H9 (cell line): Measurements from ENCODE around the gene SCN4A. TPM values are rescaled to one million over a fixed set of nuclear protein-coding genes. Genes with fewer than 3 reads are reported as not detected.
A peak's percentile ranks its signal among the peaks of the same experiment; 100 is the strongest.

Experiments used
- DNase-seq: peaks from one replicate; pipeline ENCODE4 v3.0.0-alpha.2; 2017
- H2AFZ ChIP-seq: one replicate; pipeline ENCODE4 v1.6.1; 2013; ENCODE audit warnings: mild to moderate bottlenecking, low read length, control low read depth, moderate library complexity
- H2AK5ac ChIP-seq: 2 replicates; pipeline ENCODE4 v1.6.1; 2013; ENCODE audit warnings: low read length, control low read depth, mixed read lengths; ENCODE audit not compliant: insufficient read length
- H2BK120ac ChIP-seq: one replicate; pipeline ENCODE4 v1.6.1; 2013; ENCODE audit warnings: low read depth, mild to moderate bottlenecking, low read length, control low read depth, inconsistent platforms; ENCODE audit not compliant: poor library complexity, severe bottlenecking
- H2BK12ac ChIP-seq: 2 replicates; pipeline ENCODE4 v1.6.1; 2013; ENCODE audit warnings: low read length, control low read depth, mixed read lengths, low read depth; ENCODE audit not compliant: insufficient read length
- H2BK15ac ChIP-seq: 2 replicates; pipeline ENCODE4 v1.6.1; 2013; ENCODE audit warnings: low read depth, low read length, control low read depth
- H2BK20ac ChIP-seq: one replicate; pipeline ENCODE4 v1.6.1; 2013; ENCODE audit warnings: low read depth, mild to moderate bottlenecking, low read length, control low read depth, inconsistent platforms; ENCODE audit not compliant: poor library complexity, severe bottlenecking
- H2BK5ac ChIP-seq: 2 replicates; pipeline ENCODE4 v1.6.1; 2013; ENCODE audit warnings: low read length, control low read depth, mixed read lengths; ENCODE audit not compliant: insufficient read length
- H3K14ac ChIP-seq: 2 replicates; pipeline ENCODE4 v1.6.1; 2013; ENCODE audit warnings: low read length, control low read depth; ENCODE audit not compliant: insufficient read depth
- H3K18ac ChIP-seq: 2 replicates; pipeline ENCODE4 v1.6.1; 2013; ENCODE audit warnings: low read depth, mild to moderate bottlenecking, mixed read lengths, low read length, control low read depth; ENCODE audit not compliant: insufficient read length
- H3K23ac ChIP-seq: 2 replicates; pipeline ENCODE4 v1.6.1; 2013; ENCODE audit warnings: low read length, control low read depth, mixed read lengths, low read depth; ENCODE audit not compliant: insufficient read length
- H3K23me2 ChIP-seq: 2 replicates; pipeline ENCODE4 v1.6.1; 2013; ENCODE audit warnings: low read depth, mild to moderate bottlenecking, mixed read lengths, low read length, control low read depth; ENCODE audit not compliant: insufficient read length, poor library complexity, severe bottlenecking
- H3K27ac ChIP-seq: 2 replicates; pipeline ENCODE4 v1.5.1; 2013; ENCODE audit warnings: low read length, control low read depth, mixed read lengths, low read depth; ENCODE audit not compliant: insufficient read length
- H3K27me3 ChIP-seq: 2 replicates; pipeline ENCODE4 v1.6.1; 2013; ENCODE audit warnings: low read length, control low read depth, inconsistent platforms; ENCODE audit not compliant: insufficient read depth
- H3K4ac ChIP-seq: 2 replicates; pipeline ENCODE4 v1.6.1; 2013; ENCODE audit warnings: low read depth, mild to moderate bottlenecking, control low read depth, inconsistent platforms, low read length, moderate library complexity
- H3K4me1 ChIP-seq: 2 replicates; pipeline ENCODE4 v1.6.1; 2013; ENCODE audit warnings: low read length, control low read depth, inconsistent platforms; ENCODE audit not compliant: insufficient read depth
- H3K4me2 ChIP-seq: 2 replicates; pipeline ENCODE4 v1.6.1; 2013; ENCODE audit warnings: low read length, control low read depth, mixed read lengths; ENCODE audit not compliant: insufficient read length, insufficient read depth
- H3K56ac ChIP-seq: 2 replicates; pipeline ENCODE4 v1.6.1; 2013; ENCODE audit warnings: low read depth, mild to moderate bottlenecking, mixed read lengths, low read length, control low read depth; ENCODE audit not compliant: insufficient read length
- H3K79me1 ChIP-seq: 2 replicates; pipeline ENCODE4 v1.6.1; 2013; ENCODE audit warnings: low read depth, mild to moderate bottlenecking, moderate library complexity, low read length, control low read depth, inconsistent platforms; ENCODE audit not compliant: insufficient read depth, poor library complexity, severe bottlenecking
- H3K79me2 ChIP-seq: 2 replicates; pipeline ENCODE4 v1.6.1; 2013; ENCODE audit warnings: low read length, control low read depth, inconsistent platforms; ENCODE audit not compliant: insufficient read depth
- H3K9ac ChIP-seq: 2 replicates; pipeline ENCODE4 v1.6.1; 2013; ENCODE audit warnings: low read length, control low read depth, mixed read lengths; ENCODE audit not compliant: insufficient read length; ENCODE audit errors: extremely low read depth
- H3K9me3 ChIP-seq: one replicate; pipeline ENCODE4 v1.6.1; 2013; ENCODE audit warnings: low read depth, low read length, inconsistent platforms; ENCODE audit not compliant: control insufficient read depth
- H3T11ph ChIP-seq: one replicate; pipeline ENCODE4 v1.6.1; 2013; ENCODE audit warnings: mild to moderate bottlenecking, low read length, control low read depth, inconsistent platforms
- H4K20me1 ChIP-seq: one replicate; pipeline ENCODE4 v1.6.1; 2013; ENCODE audit not compliant: control insufficient read depth, insufficient read length, insufficient read depth
- H4K5ac ChIP-seq: 2 replicates; pipeline ENCODE4 v1.6.1; 2013; ENCODE audit warnings: low read depth, mild to moderate bottlenecking, mixed read lengths, low read length, control low read depth; ENCODE audit not compliant: insufficient read length
- H4K8ac ChIP-seq: replicated peaks from 2 replicates; pipeline ENCODE4 v1.6.1; 2013; ENCODE audit warnings: low read length, control low read depth, mixed read lengths, low read depth; ENCODE audit not compliant: insufficient read length
- H4K91ac ChIP-seq: 2 replicates; pipeline ENCODE4 v1.6.1; 2013; ENCODE audit warnings: low read depth, mild to moderate bottlenecking, moderate library complexity, mixed read lengths, low read length, control low read depth; ENCODE audit not compliant: insufficient read length
- H3K27ac Mint-ChIP-seq, 3 experiments: 2 replicates in 2 of 3; 3 replicates in 1 of 3; pipeline ENCODE4 v1.8.0; 2020 to 2021; ENCODE audit warnings: mixed read lengths in 3 of 3, mild to moderate bottlenecking in 1 of 3, moderate library complexity in 1 of 3
- H3K27me3 Mint-ChIP-seq: 2 replicates; pipeline ENCODE4 v1.8.0; 2021; ENCODE audit warnings: low read depth, mild to moderate bottlenecking, moderate library complexity, mixed read lengths
- H3K36me3 Mint-ChIP-seq, 3 experiments: 2 replicates in 2 of 3; 3 replicates in 1 of 3; pipeline ENCODE4 v1.8.0; 2020 to 2021; ENCODE audit warnings: low read depth in 3 of 3, mixed read lengths in 3 of 3; ENCODE audit not compliant: insufficient read depth in 1 of 3
- H3K4me1 Mint-ChIP-seq, 2 experiments: 2 replicates each; pipeline ENCODE4 v1.8.0; 2020; ENCODE audit warnings: mixed read lengths in 2 of 2
- H3K4me3 Mint-ChIP-seq, 2 experiments: 2 replicates in 1 of 2; 3 replicates in 1 of 2; pipeline ENCODE4 v1.8.0; 2020 to 2021; ENCODE audit warnings: mild to moderate bottlenecking in 2 of 2, mixed read lengths in 2 of 2, moderate library complexity in 1 of 2
- H3K9me3 Mint-ChIP-seq, 2 experiments: 2 replicates in 1 of 2; 3 replicates in 1 of 2; pipeline ENCODE4 v1.8.0; 2020; ENCODE audit warnings: mild to moderate bottlenecking in 2 of 2, mixed read lengths in 2 of 2, moderate library complexity in 1 of 2
- CTCF ChIP-seq: fragments of 200-600 bp; sonication (generic); conservative IDR thresholded peaks from 3 replicates; pipeline ENCODE4 v1.8.0; 2021; ENCODE audit warnings: antibody characterized with exemption, mild to moderate bottlenecking
- WGBS: extraction: QIAGEN DNeasy Blood & Tissue Kit; methylation state at CpG from one replicate; pipeline ENCODE4 v1.1.7; 2013; ENCODE audit warnings: missing lambda C conversion rate, low lambda C conversion rate, mixed read lengths; ENCODE audit not compliant: insufficient read length; ENCODE audit errors: extremely low coverage; 5-methylcytosine and 5-hydroxymethylcytosine counted together
- total RNA-seq: library from RNA; stranded (reverse); gene quantifications from 2 replicates; pipeline ENCODE4 v1.2.1, GENCODE V29; 2021

The SCN4A gene
- total RNA-seq, 1 experiment from 2014 or later = 5.8 TPM

DNA sequence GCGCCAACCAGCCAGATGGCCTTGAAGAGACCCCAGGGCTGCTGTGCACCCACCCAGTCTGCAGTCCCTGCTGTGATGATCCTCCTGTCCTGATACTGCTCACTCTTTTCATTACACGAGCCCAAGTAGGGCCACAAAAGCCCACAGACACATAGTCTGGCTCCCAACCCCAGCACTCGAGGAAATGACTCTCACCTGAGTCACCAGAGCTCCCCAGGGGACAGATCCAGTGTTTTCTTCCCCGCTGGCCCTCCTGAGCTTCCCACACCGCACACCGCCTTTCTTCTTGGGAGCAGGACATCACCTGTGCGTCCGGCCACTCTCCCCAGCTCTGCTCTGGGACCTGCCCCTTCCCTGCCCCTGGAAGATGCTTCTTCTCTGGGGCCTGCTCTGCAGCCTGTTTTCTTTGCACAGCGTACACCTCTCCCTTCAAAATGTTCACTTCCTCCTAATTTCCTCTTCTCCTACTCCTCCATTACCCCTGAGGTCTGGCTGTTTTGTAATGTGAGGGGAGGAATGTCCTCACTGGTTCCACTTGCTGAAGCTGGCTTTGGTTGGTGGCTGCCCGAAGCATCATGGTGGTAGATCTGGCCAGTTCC is 2.0 kb upstream of the SCN4A start:
- DNase-seq = no peak
- no peak overlapping the region for H2AK5ac ChIP-seq
- no CpG with 5 or more reads among the region's 10 CpGs for WGBS
- no peaks in the 10 kb centered on the region for H3K4me1 ChIP-seq
- H3K56ac ChIP-seq = no peak overlapping the region
- H3T11ph ChIP-seq = no peak overlapping the region
- no peak overlapping the region for H4K5ac ChIP-seq
- no peak overlapping the region for H2BK15ac ChIP-seq
- no peaks in the 10 kb centered on the region for H3K27me3 ChIP-seq
- no peak overlapping the region for H3K18ac ChIP-seq
- Mint-ChIP-seq H3K27ac (peak overlapping the region in 1 of 3 experiments; percentile 83; a peak in 2 of 7 replicates), H3K27me3 (no peaks in the 10 kb centered on the region; the same call in none of the 2 replicates), H3K36me3 (no peaks in the 10 kb centered on the region), H3K4me3 (no peak overlapping the region; a peak in 1 of 5 replicates), H3K9me3 (no peaks in the 10 kb centered on the region), H3K4me1 (peaks cover 7 to 10% of the 10 kb centered on the region in 2 experiments)
- no peak overlapping the region for H3K23ac ChIP-seq
- H2BK5ac ChIP-seq = no peak overlapping the region
- no peaks in the 10 kb centered on the region for H3K79me1 ChIP-seq
- H3K9me3 ChIP-seq = no peaks in the 10 kb centered on the region
- no peak overlapping the region for H2BK12ac ChIP-seq
- H2AFZ ChIP-seq = no peak overlapping the region
- no peaks in the 10 kb centered on the region for H4K20me1 ChIP-seq
- no peaks in the 10 kb centered on the region for H3K79me2 ChIP-seq
- no peak overlapping the region for H3K4ac ChIP-seq
- H4K8ac ChIP-seq = no peak overlapping the region
- no peak overlapping the region for H2BK120ac ChIP-seq
- no peak overlapping the region for H2BK20ac ChIP-seq
- no peak overlapping the region for H3K14ac ChIP-seq
- no peak overlapping the region for H3K27ac ChIP-seq
- TF ChIP-seq CTCF = no peak
- no peak overlapping the region for H4K91ac ChIP-seq
- no peaks in the 10 kb centered on the region for H3K23me2 ChIP-seq
- peak overlapping the region; percentile 7 for H3K9ac ChIP-seq
- no peak overlapping the region for H3K4me2 ChIP-seq
